IPS-NIHi7 (cell line): Measurements from ENCODE around the gene UNC5A.

Source experiments
- DNase-seq: peaks from one replicate; pipeline ENCODE4 v3.0.0; 2012; ENCODE audit warnings: mixed read lengths; ENCODE audit errors: extremely low spot score

UNC5A gene

DNA sequence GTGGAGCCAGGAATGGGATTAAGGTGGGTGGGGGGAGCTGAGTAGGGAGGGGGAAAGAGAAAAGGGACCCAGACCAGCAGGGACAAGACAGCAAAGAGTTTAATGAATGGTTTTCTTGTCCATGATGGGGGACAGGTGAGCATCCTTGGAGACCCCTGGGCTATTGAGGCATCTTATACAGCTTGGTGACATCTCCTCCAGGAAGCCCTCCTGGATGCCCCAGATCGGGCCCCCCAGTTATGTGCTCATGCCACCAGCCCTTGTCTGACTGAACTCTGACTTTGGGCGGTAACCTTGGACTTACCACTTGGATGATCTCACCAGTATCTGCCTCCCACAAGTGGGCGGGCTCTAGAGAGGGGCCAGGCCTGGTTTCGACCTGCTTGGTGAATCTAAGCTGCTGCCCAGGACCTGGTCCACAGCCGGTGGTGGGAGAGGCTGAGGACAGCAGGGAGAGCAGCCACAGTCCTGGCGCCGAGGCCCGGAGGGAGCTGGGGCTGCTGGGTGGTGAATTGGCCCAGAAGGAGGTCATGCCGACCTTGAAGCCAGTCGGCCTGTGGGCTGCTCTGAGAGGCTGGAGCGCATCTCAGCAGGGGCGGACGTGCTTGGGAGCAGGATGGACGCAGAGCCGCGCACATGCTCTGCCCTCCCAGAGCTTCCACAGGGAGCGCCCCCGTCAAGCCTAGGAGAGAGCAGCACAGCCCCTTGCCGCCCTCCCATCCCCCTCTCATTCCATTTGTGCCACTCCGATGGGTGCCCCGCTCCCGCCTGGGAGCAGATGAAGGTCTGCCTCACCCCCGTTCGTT, 36.2 kb downstream of the UNC5A start:
- DNase-seq, result no peak

DNA sequence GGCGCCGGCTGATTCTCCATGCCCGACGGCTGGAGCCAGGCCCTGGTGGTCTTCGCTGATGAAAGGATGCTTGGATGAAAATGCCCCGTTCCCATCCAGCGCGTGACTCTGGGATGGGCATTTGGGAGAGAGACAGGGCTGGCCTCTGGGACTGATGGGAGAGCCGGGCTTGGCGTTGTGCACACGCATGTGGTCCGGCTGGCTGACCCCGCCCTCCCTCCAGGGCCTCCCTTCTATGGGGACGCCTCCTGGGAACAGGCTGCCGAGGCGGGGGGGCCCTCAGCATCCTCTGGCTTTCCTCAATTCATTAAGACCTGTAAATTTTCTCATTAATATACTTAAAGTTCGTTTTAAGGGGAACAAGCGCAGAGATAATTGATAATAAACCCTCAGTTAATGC, 36.8 kb downstream of the UNC5A start:
- no peak for DNase-seq

DNA sequence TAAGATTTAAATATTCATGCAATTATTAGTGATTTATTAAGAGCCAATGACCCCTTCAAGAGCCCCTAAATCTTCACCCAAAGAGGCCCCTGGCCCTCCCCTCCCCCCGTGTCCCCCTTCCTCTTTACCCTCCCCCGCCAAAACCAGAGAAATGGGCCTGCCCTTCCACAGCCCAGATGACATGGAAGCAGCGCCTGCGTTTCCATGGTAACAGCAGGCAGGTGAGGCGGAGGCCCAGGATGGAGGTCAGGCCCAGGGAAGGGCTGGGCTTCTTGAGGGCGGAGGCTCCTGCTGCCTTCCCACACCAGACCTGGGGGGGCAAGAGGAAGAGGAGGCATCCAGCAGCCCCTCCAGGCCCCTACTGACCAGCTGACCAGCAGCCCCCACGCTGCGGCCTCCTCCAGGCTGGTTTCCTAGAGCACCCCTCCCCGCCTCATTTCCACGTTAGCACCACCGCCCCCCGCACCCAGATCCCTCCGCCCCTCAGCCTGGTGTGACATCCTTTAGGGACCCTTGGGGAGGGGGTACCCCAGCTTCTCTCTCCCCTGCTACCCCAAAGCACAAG, 37.4 kb downstream of the UNC5A start:
- DNase-seq, result no peak

DNA sequence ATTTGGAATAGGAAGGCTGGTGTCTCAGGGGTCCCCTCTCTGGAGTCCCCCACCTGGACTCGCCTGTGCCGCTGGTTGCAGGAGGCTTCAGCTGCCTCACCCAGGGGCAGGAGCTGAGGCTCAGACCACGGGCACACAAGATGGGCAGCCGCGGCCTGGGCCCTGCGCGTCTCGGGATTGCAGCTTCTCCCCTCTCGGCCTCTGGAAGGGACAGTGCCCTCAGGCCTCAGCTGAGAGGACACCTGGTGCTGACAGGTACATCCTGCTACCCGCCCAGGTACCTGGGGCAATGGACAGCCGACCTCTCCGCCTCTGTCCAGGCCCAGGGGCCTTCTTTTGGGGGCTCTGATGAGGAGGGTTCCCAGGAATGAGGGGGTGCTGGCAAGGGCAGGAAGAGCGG, 38.3 kb downstream of the UNC5A start:
- DNase-seq, result no peak

GRCh38 chr5:176849611-176850227, 39.4 kb downstream of the UNC5A start:
- no peak for DNase-seq

GRCh38 chr5:176850371-176851245, 40.2 kb downstream of the UNC5A start:
- DNase-seq, result no peak

DNA sequence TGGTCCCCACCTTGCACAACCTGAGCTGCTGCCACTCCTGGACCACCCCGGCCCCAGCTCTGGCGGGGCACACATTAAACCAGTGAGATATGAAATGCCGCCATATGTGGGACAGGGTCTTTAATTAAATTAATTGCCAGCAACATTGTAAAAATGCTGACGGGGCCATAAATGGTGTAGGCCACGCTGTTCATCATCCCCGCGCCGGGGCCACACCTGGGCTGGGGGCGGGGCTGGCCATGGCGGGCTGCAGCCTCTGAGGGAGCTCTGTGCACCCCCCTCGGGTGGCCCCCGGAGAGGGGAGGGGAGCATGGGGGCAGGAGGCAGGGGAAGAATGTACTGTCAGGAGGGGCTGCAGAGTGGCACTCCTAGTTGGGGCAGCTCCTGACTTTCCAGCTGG, 41.0 kb downstream of the UNC5A start:
- DNase-seq, result no peak

- no peak for DNase-seq
Measured at GRCh38 chr5:176851871-176852658, 41.7 kb downstream of the UNC5A start.

GRCh38 chr5:176853151-176853778, 42.9 kb downstream of the UNC5A start:
- no peak for DNase-seq

GRCh38 chr5:176854164-176854563, 43.8 kb downstream of the UNC5A start:
- DNase-seq, result no peak

DNA sequence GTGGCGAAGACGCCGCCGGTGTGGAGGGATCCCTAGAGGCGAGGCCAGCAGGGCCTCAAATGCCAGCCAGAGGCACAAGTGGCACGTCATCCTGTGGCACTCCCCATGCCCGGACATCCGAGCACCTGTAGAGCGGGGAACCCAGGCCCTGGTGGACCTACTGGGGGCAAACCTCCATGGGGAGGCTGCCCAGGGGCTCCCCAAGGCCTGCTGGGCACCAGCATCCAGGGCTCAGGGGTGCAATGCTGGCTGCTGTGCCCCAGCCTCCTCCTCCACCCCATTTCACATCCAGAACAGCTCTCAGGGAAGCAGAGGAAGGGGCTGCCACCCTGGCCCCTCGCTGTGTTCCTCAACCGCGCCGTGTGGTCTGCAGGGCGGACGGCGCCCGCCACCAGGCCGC, 45.2 kb downstream of the UNC5A start:
- no peak for DNase-seq

DNA sequence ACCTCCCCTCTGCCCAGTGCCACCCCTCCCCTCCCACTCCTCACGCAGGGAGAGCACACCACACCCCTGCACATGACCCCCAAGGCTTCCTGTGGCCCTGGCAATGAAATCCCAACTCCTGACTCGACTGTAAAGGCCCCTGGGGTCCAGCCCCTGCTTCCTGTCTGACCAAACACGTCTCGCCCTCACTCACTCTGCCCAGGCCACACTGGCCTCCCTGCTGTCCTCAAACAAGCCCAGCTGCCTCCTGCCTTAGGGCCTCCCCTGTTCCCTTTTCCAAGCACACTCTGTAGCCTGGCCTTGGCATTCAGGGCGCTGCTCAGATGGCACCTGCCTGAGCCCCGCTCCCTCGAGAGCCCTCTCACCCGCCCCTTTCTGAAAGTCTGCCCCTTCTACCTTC, 46.4 kb downstream of the UNC5A start:
- DNase-seq, result no peak

GRCh38 chr5:176857216-176857893, 47.0 kb downstream of the UNC5A start:
- no peak for DNase-seq

DNA sequence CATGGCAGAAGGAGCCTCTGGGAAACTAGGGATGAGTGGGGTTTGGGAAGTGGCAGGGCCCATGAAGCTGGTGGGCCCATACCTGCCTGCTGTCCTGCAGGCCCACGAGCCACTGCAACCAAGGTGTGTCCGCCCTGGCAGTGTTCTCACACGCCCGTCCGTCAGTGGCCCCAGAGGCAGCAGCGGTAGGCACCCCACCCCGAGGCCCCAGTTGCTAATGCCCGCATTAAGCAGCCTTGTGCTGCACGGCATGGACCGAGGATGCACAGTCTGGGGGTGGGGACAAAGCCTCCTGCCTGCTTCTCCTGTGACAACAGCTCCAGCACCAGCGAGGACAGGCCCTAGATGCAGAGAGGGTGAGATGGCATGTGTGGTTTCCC, 47.5 kb downstream of the UNC5A start:
- DNase-seq, result no peak

- DNase-seq, result no peak
Measured at GRCh38 chr5:176859916-176860315, 49.6 kb downstream of the UNC5A start.

DNA sequence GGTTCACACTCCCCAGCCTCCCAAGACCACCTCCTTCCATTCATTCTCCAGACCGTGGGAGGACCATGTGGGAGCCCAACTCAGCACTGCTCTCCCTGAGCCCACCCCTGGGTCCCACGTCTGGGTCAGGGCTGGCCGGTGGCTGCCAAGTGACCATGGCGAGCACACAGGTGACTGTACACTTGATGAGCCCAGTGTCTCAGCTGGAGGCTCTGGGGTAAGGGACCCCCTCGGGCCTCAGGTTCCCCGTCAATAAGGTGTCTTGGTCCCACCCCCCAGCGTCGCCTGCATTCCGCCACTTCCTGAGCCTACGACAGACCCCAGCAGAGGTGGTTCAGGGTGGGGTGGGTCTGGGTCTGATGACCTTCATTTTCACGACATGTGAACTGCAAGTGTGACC, 50.0 kb downstream of the UNC5A start:
- DNase-seq, result no peak

GRCh38 chr5:176861276-176861675, 50.9 kb downstream of the UNC5A start:
- no peak for DNase-seq

DNA sequence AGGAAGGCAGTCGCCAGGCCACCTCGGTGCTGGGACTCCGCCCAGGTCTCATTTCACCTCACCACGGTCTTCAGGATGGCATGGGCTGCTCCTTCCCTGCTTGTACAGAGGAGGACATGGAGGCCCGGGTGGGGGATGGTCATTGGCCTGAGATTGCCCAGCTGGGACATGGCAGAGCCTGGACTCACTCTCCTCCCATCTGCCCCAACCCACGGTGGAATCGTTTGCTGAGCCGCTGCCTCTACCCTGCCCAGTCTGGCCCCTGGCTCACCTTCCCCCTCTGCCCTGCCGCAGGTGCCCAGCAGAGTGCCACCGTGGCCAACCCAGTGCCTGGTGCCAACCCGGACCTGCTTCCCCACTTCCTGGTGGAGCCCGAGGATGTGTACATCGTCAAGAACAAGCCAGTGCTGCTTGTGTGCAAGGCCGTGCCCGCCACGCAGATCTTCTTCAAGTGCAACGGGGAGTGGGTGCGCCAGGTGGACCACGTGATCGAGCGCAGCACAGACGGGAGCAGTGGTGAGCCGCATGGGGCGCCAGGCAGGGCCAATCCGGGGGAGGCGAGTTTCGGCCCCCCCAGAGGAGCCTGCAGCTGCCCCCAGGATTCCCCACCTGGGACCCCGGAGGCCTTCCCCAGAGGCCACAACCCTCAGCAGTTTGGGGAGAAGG, 52.1 kb downstream of the UNC5A start:
- no peak for DNase-seq

DNA sequence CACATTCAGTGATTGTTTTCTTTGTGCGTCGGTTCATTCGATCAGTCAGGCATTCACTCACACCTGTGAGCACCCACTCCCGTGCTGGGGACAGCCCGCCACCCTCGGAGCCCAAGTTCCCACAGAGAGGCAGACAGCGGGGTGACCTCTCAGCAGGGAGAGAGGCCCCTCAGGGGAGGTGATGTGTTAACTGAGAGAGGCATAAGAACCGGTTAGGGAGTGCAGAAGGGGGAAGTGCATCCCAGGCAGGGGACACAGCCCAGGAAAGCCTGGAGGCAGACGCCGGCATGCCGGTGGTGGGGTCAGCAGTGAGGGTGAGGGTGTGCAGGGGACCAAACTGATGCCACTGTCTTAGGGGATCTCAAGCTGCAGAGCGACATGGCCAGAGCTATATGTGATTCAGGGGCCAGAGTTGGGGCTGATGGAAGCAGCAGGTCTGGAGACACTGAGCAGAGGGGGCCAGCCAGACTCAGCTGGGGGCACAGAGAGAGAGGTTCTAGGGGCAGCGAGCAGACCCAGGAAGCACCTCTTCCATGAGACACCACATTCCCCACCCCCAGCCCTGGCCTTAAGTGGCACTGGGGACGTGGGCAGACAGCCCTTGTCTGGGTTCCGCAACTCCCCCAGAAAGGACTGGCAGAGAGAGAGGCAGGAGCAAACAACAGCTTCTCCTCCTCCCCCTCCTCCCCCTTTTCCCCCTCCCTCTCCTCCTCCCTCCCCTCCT, 52.8 kb downstream of the UNC5A start:
- no peak for DNase-seq
